DMS79 (cell line): ENCODE measurements around the gene POU2F1.

ENCODE experiments used
- DNase-seq: peaks from one replicate; lab custom pipeline; 2025; lab: John Stamatoyannopoulos, UW

The POU2F1 gene

DNA sequence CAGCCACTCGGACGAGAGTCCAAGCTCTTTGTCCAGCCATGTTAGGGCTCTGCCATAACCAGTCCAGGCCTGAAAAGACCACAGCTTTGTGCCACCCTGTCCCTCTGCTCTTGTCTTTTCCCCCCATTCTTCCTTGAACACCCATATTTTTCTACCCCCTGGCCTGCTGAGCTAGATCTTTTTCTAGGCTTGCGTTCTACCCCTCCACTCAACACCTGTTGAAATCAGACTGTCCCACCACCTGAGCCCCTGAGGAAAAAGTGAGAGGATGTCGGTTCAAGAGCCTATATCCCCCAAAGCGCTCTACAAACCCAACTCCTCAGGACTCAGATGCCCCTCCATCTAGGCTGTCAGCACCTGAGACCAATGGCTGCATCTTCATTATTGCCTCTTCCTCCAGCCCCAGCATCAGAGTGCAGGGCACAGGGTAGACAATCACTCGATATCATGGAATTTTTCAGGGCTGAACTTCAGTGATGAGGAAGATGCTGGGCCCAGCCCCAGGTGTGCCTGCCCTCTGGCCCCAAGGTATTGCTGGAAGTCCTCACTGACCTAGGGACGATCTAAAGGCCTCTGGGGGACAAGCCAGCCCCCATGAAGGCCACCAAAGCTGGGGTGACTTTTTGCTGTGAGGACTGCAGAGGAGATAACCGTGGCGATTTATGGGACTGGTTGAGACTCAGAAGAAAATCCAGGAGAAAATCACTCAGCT is 222.3 kb downstream of the POU2F1 start:
- no peak for DNase-seq

DNA sequence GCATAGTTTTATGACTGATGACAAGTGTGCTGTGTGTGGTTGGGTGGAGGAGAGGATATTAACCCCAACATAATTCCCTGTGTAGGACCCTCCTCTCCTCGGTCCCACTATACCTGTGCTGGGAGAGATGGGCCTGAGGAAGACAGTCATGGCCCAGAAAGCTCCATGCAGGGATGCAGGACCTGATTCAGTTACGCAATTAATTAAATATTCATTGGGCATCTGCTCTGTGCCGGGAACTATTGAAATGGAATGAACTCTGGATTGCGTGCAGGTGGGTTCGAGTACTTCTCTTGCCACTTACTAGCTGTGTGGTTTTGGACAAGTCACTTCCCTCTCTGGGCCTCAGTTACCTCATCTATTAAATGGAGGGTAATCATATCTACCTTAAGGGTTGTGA is 223.1 kb downstream of the POU2F1 start:
- DNase-seq, result no peak

DNA sequence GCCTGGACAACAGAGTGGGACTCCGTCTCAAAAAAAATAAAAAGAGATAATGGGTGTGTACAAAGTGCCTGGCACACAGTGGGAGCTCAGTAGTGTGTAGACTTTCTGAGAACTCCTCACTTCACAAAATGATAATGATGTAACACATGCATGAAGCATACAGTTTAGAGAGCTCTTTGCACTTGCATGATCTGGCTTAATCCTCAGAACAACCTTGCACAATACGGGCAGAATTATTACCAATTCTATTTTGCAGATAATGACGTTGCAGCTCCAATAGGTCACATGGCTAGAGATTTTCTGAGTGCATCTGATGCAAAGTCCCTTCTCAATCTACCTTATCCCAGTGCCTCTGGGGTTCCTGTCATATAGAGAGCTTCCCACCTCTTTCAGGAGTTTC is 226.3 kb downstream of the POU2F1 start:
- DNase-seq, result no peak

DNA sequence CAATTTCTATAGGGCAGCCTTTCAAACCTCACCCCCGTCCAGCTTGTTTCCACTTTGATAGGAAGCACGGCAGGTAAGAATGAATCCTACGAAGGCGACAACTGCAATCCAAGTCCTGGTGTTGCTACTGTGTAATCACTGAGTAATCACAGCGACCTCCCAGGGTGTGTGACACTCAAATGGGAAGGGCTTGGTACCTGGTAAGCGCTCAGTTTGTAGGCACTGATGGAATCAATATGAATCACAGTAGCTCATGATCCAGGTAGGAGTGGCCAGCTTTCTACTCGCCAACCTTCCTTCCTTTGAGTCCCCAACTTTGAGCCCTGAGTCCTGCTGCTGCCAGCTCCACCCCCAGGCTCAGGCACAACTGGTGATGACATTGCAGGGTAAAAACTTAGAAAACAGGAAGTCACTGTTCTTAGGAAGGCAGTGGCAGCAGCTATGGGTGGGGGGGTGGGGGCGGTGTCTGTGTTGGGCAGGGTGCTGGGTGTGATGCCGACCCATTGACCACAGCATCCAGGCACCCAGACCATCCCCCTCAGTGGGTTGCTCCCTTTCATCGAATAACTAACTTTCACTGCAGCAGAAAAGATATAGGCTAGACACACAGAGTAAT is 226.9 kb downstream of the POU2F1 start:
- DNase-seq, result no peak

DNA sequence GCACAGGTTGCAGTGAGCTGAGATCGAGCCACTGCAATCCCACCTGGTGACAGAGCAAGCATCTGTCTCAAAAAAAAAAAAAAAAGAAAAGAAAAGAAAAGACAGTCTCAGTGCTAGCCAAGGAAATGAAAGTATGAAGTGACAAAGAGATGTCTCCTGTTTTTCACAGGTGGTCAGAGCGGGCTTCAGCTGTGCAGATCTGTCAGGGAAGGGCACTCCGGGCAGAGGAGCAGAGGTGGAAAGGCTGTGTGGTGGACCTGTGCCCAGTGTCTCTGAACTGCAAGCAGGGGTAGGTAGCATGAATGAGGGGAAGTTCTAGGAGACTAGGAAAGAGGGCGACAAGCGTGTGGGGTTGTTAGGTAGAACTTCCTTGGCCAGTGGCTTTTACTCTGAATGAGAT is 230.2 kb downstream of the POU2F1 start:
- DNase-seq, result no peak

DNA sequence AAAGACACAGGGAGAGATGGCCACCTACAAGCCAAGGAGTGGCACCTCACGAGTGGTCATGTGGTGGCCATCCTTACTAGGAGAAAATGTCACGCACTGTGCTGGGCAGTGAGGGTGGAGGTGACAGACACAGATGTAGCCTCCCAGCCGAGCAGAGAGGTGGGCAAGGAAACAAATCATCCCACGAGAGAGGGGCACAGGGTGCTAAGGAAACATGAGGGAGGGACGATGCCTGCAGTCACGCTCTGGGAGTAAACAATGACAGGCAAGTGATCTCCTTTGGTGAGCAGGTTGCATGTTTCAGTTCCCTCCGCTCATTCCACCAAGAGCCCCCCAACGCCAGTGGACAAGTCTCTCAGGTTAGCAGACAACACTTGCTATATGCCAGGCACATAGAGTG is 231.8 kb downstream of the POU2F1 start:
- no peak for DNase-seq

DNA sequence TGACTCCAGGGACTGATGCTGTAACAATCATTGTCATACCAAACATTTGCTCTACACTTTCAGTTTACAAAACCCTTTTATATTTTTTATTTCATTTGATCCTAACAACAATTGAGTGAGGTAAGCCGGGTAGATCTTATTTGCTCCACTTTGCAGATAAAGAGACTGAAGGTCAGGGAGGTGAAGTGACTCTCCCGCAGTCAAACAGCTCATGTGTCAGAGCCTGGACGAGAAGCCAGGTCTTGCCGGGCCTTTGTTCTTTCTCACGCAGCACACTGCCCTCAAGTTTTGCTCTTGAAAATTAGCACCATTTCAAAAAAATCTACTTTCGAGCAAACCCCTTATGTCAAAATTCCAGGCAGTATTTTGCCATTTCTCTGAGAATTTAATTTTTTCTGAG is 232.4 kb downstream of the POU2F1 start:
- no peak for DNase-seq

DNA sequence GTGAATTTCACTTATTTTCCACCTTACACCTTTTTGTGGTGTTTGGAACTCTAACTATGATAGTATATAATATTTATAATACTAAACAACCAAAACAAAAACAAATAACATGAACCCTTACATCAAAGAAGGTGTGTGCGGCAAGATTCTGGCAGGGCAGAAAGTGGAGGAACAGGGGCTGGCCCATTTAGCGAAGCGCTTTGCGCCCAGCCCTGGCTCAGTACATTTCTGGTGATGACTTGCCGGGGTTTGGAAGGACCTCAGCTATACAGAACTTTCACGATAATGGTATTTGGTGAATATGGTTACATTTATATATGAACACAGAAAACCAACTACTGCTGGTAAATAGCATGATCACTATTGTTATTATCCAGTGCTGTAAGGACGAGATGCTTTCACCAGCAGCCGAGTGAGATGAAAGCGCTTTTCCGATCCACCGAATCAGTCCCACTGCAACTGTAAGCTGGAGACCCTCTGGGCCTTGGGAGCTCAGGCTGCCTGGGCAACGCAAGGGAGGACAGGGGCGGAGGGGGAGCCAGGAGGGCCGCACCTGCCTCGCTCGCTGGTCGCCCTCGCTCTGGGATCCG is 233.7 kb downstream of the POU2F1 start:
- no peak for DNase-seq

DNA sequence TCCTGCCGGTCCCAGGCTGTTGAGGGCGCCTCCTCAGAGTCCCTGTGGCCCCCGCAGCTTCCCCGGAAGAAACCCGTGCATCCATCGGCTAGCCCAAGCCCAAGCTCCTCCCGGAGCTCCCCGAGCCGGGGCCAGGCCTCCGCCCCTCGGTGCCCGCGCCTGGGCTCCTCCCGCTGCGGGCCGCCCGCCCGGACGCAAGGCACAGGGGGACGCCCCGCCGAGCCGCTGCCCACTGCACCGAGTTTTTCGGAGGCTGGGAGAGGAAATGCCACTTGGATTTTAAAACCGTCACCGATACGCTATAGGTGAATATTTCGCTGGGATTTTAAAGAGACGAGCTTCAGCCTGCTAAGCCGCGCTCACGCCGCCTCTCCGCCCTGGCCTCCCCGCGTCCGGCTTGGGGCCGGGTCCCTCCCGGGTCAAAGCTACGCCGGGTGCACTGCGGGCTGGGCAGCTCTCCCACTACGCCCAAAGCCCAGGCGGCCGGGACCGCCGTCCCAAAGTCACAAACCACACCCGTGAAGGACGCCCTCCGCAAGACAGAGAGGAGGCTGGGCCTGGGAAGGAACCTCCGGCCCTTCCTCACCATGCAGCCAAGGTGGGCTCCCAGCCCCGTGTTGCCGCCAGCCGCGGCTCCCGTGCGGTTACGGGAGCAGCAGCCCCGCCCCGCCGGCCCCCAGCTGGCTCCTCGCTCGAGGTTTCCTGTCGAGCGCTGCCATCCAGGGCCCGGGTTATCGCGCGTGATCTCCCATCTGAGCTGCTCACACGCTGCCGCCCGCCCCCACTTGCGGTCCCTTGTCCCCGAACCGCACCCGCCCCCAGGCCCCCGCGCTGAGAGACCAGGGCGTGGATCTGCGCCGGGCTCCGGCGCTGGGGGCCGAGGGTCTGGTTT is 234.5 kb downstream of the POU2F1 start:
- DNase-seq, result peak; percentile 16

DNA sequence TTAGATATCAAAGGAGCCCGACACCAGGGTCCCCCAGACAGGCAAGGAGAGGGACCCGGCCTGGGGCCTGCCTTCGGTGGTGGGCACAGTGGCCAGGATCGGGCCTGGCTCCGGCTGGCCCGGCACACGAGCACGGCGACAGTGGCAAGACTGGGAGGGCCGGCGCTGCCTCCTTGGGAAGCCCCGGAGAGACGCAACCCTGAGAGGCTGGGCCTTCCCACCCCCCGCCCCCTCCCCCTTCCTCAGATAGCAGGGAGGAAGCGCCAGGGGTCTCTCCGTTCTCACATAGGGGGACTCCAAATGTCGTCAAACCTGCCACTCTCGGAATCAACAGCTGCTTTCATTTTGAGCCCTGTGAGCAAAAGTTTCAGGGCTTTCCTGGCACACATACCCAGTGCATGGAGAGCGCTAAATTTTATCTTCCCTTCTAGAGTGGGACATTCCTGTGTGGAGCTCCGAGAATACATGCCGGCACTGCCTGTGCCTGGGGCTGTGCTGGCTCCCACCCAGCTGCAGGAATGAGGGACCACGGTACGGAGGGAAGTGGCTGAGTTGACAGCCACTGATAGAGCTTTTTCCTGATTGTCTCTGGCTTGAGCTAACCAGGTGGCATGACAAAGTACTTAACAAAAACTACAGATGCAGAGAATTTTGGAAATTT is 235.2 kb downstream of the POU2F1 start:
- DNase-seq, result no peak

DNA sequence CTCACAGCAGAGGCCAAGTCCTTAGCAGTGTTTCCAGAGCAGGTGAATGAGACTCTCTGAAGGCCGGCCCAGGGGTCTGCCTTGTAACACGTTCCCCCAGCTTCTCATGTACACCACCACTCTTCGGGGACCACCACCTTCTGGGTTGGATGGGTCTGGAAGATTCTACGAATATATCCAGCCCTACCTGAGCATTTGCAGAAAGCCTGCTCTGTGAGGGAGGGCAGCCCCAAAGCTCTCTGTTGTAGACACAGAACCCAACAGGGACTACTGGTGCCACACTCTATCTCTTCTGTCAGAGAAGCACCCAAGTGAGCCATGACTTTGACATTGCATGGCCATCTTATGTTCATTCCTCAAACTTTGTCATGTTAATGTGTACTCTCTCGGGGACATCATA is 235.8 kb downstream of the POU2F1 start:
- no peak for DNase-seq

DNA sequence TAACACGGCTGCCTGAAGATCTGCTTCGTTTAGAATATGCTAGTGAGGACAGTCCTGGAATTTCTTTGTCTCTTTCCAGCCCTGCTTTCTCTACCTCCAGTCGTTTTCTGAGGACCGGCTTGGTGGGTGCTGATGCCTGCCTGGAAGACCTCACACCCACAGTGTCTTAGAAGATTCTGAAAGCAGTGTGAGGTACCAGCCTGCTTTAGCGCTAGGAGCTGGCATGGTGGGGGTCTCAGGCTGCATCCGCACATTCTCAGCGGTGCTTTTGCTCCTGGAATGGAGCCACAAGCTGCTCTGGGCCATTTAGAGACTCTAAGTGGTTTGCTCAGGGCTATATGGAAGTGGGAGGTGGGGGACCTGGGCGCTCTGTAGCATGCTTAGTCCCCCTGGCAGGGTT is 236.2 kb downstream of the POU2F1 start:
- DNase-seq, result no peak

DNA sequence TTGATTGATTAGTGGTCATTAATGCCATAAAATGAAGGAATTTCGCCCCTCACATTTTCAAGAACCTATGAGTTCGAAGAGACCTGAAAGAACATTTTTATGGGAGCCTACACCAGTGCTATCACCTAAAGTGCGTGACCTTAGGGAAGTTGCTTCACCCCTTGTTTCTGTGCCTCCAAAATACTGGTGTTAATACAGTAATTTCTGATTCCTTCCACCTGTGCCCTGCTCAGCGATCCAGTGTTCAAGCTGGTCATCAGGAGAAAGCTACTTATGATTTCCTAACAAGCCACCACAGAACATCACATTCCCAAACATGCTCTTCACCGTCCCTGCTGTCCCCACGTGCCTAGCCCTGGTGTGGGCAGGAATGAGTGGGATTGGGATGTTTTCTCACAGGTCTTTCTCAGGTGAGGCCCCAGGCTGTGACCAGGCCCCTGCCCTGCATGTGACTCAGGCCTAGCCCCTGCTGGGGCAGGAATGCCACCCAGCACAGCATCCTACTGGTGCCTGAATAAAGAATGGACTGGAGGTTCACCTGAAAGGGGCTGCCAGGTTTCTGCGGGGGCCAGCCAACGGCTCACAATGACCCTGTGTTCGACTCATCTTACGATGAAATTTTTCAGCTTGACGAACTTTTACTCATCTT is 237.4 kb downstream of the POU2F1 start:
- DNase-seq, result no peak

DNA sequence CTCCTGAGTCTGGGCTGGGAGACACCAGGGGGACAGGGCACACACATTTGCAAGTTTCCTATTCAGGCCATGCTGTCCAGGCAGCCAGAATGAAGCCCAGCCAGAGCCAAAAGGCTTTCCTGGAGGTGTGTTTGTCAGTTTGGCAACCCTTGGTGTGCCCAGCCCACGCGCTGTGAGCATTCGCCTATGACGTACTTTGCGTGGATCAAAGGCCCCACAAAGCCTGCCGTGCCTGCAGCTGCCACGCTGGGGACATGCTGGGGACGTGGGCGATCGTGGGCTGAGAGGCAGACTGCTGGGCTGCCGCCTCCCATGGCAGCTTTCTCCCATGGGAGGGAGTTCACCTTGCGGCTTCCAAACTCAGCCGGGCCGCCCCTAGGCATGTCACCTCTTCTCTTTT is 240.2 kb downstream of the POU2F1 start:
- DNase-seq, result no peak

DNA sequence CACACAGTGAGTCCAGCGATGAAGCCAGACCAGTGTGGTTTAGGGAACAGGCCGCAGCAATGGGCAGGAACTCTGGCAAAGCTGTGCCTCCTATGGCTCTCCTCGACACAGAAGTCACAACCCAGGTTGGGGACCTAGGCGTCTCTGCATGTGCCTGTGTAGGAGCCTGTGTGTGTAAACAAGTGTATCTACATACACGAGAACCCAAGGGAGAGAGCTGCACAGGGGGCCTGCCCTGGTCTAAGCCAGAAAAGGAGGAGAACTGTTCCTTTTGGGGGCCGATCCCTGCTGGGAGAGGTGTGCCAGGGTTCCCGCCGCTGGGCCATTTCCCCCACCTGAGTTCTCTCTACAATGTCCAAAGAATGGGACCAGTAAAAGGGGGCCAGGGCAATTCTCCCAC is 241.7 kb downstream of the POU2F1 start:
- DNase-seq, result no peak

DNA sequence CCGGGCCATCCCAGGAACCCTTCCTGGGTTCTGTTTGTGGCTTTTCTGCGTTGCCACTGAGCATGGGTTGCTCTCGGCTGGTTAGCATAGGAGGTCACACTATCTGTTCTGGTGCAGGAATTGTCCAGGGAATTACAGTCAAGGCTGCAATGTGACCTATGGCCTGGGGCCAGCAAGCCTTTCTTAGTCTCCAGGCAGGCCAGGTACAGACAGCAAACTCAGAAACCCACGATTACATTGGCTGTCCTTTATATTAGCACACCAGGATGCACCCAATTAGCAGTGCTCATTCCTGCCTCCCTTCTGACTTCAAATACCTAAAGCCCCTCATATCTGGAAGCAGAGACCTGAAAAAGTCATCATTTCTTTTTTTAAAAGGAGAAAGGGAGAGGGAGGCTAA is 242.4 kb downstream of the POU2F1 start:
- DNase-seq, result no peak

DNA sequence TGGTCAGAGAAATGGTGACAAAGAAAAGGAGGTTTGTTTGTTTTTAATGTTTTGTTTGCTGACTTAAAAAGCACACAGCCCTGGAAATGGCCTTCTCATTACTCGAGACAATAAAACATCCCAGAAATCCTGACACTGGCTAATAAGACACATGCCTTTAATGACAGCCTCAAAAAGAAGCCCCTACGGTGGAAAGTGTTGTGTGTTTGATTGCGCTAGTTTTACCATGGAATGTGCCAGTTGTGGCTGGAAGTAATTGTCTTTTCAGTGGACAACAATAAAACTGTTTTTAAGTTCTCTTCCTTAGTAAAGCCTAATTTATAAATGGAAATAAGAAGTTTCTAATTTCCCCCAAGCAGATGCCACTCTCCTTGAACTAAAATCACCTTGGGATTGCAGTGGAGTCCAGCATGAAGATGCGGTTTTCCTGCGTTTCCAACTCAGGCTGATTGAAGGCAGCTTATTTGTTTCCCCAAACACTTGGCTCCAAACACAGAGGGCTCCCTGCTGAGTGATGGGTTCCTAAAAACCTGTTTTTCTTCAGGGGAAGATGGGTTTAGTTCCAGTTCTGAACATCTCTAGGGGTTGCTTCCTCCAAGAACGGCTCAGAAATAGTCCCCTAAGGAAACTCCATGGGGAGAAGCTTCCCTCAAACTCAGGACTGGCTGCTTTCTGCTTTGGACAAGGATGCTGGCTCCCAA is 243.3 kb downstream of the POU2F1 start:
- DNase-seq, result no peak

DNA sequence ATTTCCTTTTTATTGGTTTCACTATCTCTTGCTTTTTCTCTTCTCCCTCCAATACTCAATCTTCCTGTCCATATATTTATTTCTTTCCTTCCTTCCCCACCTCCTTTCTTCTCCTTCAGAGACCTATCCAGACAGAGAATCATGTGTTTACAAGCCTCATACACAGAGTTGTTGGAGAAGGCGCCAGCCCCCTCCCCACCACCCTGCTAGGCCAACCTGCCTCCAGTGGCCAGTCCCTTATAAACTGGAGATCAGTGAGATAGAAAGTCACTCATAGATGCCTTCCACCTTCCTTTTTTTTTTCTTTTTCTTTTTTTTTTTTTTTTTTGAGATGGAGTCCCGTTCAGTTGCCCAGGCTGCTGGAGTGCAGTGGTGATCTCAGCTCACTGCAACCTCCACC is 244.3 kb downstream of the POU2F1 start:
- no peak for DNase-seq

DNA sequence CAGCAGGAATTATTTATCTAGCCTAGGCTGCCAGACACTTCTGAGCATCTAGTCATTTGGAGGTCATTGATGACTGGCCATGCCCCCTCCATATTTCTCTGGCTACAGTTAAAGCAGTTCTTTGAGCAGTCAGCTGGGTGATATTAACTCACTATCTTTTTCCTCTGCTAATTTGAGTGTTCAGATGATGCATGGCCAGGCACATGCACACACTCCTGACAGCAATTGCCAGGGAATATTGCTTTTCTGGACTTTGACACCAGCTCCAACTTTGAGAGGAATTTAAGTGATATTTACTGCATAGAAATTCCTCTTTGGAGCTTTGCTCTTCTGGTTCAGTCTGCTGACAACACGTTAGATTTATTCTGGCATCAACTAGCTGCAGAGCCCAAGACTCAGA is 245.1 kb downstream of the POU2F1 start:
- no peak for DNase-seq

DNA sequence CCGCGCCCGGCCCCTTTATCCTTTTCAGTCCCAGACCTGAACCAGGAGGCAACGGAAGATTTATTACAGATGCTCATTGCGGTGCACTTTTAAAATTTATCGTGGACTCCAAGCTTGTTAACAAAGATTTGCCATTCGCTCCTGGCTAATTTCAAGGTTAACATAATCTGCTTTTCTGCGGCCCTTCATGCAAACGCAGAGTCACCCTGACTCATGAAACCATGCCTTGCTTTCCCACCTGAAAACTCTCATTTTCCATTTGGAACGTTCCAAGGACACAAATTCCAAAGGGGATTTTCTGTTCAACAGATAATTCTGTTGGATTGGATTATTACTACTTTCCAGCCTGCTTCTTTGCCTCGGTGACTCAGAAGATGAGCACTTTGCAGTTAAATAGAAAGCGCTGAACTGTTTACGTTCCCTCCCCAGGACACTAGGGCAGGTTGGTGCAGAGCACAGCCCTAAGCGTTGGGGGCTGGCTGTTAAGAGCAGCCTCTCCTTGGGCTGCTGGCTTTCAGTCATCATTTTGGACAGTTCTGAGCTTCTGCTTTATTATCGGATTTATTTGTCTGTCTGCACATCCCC is 246.5 kb downstream of the POU2F1 start:
- DNase-seq, result no peak

DNA sequence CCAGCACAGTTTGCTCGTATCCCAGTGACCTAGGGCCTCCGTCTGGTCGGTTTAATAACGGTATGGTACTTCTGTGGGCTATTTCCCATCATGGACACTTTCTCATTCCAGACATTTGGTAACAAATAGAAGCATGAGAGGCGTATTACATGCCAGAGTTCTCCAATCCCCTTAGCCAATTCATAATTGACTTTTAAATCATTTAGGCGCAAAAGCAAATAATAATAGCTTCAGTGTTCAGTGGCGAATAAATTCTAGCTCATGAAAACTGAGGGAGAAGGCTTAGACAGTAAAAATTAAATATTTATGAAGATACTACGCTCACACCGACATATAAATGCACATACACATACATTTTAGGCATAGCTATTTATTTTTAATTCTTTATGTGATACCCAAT is 247.1 kb downstream of the POU2F1 start:
- DNase-seq, result no peak
